OCI-M2 (cell line): ENCODE measurements around the gene VSIG1.

Experiments used
- DNase-seq: peaks from one replicate; lab custom pipeline; 2025; ENCODE audit not compliant: unreplicated experiment; lab: John Stamatoyannopoulos, UW

Gene VSIG1

GRCh38 chrX:108064001-108064400, 19.1 kb downstream of the VSIG1 start:
- DNase-seq: no peak

GRCh38 chrX:108064613-108065012, 19.7 kb downstream of the VSIG1 start:
- DNase-seq: no peak

GRCh38 chrX:108068121-108068520, 23.3 kb downstream of the VSIG1 start:
- no peak for DNase-seq

GRCh38 chrX:108070891-108071290, 26.0 kb downstream of the VSIG1 start:
- no peak for DNase-seq

- DNase-seq: no peak
These were observed 26.7 kb downstream of the VSIG1 start for GRCh38 chrX:108071578-108071977.

- no peak for DNase-seq
These were observed 27.9 kb downstream of the VSIG1 start for GRCh38 chrX:108072746-108073145.

DNA sequence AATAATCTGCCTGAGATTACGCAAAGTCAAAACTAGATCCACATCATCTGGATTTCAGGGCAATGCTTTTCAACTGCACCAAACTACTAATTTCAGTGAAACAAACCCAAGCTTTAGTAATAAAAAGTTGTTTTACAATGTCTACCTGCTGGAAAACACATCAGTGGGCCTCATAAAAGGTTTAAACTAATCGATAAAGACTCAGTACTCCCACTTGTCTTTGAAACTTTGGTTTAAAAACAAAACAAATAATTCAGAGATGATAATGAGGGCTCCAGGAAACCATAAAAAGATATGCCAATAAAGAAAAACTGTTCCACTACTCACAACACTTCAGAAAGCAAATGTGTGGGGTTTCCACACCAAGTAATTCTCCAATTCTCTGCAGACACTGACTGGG, 36.2 kb downstream of the VSIG1 start:
- DNase-seq: no peak

GRCh38 chrX:108087792-108088191, 42.9 kb downstream of the VSIG1 start:
- DNase-seq: no peak

DNA sequence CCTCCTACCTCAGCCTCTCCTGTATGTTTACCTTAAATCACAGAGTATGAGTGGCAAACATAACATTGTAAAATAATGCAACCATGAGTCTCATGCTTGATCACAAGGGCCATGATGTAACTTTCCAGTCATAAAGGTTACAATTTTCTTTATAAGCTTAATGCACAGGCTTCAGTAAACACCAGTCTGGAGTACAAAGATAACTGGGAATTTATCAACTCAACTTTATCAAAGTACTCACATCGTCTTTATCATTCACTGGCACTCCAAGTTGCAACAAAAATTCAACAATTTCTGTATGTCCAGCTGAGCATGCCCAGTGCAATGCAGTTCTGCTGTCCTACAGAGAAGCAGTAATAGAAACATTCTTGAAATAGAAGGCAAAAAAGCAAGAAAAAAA, 43.6 kb downstream of the VSIG1 start:
- DNase-seq: no peak

DNA sequence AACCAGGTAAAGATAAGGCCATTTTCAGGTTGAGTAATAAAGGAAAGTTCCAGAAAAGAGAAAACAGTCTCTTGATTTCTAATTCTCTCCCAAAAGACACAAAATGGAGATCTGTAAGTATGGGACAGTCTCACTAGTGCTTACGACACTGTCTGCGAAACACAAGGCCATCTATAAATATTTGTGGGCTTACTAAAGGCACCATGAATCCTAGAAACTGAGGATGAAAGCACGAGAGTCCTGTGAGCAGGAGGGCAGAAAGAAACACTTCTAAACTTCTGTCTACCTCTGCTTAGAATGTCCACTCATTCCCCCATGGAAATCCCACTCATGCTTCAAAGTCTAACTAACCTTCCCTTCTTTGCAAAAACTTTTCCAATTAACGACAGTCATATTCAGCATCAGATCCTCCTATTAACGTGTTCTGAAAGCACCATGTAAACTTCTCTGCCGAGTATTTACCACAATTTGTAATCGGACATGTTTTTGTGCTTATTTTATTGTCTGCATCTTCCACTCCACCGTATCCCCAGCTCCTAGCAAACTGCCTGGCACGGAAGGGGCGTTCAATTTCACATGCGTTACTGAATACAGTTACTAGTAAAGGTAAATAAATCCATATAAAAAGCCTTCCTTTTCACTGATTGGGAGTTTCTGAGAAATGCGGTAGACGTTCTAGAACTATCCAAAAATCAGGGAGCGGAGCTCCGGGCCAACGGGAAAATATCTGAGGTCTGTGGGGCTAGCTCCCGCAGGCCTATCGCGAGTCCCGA, 45.8 kb downstream of the VSIG1 start:
- DNase-seq: no peak

- DNase-seq: peak; percentile 4
These were observed 46.5 kb downstream of the VSIG1 start, which contains the start of the genes ATG4A and PSMD10 for GRCh38 chrX:108091264-108091877. TSS of gene ATG4A (plus strand) at chrX:108091778. CDS start at chrX:108091827, 49 bp downstream. TSS of gene PSMD10 (minus strand) at chrX:108091542. CDS start at chrX:108091520, 22 bp downstream.

DNA sequence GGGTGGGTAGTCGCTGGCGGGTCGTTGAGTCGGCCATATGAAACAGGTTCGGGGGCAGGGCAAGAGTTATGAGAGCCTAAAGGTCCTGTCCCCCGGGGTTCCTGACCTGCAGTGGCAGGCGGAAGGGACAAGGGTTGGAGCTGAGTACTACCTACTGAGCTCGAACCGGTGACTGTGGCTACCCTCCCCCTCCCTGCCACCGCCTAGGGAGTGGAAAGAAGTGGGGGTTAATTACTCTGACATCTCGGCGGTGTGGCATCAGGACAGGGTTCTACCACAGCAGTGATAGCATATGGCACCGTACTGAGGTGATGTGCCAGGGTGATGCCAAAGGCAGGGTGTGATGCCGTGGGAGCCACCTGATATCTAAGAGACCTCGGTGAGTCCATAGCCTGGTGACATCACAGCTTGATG, 47.0 kb downstream of the VSIG1 start:
- DNase-seq: no peak

- no peak for DNase-seq
These were observed 52.5 kb downstream of the VSIG1 start for GRCh38 chrX:108097380-108097779.

GRCh38 chrX:108105473-108105872, 60.6 kb downstream of the VSIG1 start:
- DNase-seq: no peak

DNA sequence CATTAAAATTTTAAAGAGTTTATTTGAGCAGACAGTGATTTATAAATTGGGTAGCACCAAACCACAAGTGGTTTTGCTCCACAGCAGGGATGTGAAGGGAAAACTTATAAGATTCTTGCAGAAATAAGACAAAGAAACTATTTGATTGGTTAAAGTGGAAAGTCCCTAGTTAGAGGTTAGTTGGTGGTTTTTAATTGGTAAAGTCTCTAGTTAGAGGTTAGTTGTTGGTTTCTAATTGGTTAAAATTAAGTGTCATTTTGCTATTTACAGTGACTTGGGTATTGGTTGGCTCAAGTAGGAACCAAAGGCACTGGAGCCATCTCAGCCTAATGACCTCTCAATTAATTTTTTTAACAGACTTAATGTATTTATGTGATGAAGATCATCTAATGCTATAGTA, 69.7 kb downstream of the VSIG1 start:
- no peak for DNase-seq

DNA sequence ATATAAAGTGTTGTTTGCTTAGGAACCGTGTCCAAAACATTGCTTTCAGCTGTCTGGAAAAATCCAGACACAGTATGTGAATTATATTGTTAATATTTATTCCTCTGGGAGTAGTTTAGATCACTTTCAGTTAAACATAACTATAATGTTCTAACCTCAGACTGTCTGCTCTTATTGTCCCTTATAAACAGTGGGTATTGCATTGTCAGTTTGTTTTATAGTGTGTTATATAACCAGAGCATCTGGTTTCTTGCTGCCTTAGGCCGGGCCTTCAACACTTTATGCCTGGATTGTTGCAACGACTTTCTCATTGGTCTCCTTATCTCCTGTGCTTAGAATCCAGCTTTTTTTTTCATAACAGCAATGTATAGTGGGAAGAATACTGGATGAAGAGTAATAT, 73.1 kb downstream of the VSIG1 start:
- no peak for DNase-seq

GRCh38 chrX:108121291-108121690, 76.4 kb downstream of the VSIG1 start:
- DNase-seq: no peak

DNA sequence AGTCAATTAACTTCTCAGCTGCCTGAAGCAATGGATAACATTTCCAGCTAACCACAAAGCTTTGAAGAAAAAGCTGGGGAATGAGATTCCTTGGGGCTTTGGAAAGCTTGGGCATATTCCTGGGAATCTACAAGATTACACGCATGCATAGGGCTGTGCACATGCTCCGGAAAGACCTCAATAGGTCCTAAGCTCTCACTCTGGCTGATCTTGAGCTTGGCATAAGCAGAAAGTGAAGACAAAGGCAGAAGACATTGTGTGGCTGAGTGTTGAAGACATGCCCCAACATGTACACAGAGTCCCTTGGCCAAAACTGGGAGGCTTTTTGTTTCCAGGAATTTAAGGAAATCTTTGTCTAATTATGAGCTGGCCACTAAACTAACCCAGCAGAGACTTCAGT, 77.9 kb downstream of the VSIG1 start:
- no peak for DNase-seq

DNA sequence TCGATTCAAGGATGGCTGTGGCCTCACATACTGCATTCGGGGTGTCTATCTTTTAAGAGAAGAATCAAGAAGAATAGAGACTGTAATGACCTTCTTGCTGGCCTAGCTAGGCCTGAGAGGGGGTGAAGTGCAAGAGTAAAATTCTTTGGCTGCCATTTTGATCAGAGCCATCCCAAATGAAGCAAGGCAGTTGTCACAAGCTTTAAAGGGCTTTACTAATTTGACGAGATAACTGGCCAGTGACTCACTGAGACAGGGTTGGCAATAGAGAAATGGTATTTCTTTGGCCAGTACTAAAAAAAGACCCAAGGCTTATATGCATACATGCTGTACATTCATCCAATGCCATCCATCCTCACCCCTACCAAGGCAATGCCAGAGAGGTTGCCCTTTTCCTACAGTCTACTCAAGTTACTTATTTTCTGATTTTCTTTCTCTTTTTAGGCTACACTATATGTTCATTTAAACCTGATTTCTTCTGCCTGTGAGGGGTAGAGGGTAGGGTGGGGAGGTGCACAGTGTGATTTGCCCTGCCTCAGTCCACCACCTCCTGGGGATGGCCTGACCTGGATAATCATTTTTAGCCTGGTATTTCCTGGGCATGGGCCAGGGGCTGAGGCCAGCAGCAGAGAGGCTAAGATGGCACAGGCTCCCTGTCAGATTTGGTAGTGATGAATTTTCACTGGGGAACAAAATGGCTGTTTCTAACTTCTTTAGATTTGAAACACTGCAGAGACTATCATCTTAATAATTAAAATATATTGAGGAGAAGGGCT, 78.9 kb downstream of the VSIG1 start:
- no peak for DNase-seq

GRCh38 chrX:108126661-108127060, 81.8 kb downstream of the VSIG1 start:
- no peak for DNase-seq

DNA sequence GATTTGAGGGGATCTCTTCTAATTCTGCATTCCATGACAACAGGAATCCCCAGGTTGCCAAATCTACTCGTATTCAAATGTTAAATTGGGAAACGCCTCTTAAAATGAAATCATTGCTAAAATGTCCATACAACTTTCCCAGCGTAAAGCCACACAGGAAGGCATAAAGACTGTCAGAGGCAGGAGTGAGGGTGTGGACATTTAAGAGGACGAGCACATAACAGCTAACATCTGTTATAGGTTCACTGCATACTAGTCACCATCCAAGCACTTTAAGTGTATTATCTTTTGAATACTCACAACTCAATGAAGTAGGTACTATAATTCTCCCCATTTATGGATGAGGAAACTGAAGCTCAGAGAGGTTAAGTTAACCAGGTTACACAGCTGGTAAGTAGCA, 82.3 kb downstream of the VSIG1 start:
- no peak for DNase-seq
